ENCODE data around the gene PCNX2. TPM values are rescaled to one million over a fixed set of nuclear protein-coding genes. Genes with fewer than 3 reads are reported as not detected.
A peak's percentile ranks its signal among the peaks of the same experiment; 100 is the strongest.

The PCNX2 gene
- total RNA-seq, 1 experiment from 2014 or later, result 15.0 TPM

- Histone ChIP-seq H3K36me3 (ENCODE audit: control insufficient read depth, insufficient read depth, low read length) (0 out of 2 replicates have a peak, but pooled peaks cover 1% of the 10 kb centered on the region), H3K9me3 (no peaks in the 10 kb centered on the region), H3K27me3 (replicated peaks; ENCODE audit: control insufficient read depth, insufficient read depth, low read length) (no peaks in the 10 kb centered on the region), H3K4me3 (ENCODE audit: low read depth, low read length) (no peak overlapping the region), H3K4me1 (peaks cover 47% of the 10 kb centered on the region)
- intact Hi-C loops (cut with micrococcal nuclease; ENCODE audit: unreplicated experiment), result loop anchor here (1.0 to 5.0 kb wide), 7 partner anchors 81 to 1374 kb away; partner anchors contain the start of gene NTPCR
- Mint-ChIP-seq H3K27ac (ENCODE audit: unreplicated experiment) (no peak overlapping the region), H3K4me1 (ENCODE audit: low read depth, unreplicated experiment) (peaks cover 25% of the 10 kb centered on the region), H3K36me3 (ENCODE audit: insufficient read depth, unreplicated experiment) (peaks cover 14% of the 10 kb centered on the region), H3K27me3 (ENCODE audit: insufficient read depth, unreplicated experiment) (no peaks in the 10 kb centered on the region), H3K4me3 (ENCODE audit: unreplicated experiment) (no peak overlapping the region), H3K9me3 (ENCODE audit: unreplicated experiment) (peaks cover 9% of the 10 kb centered on the region)
- BruUV-seq (replicated peaks), result no TSS peak
- POLR2A ChIA-PET, result no interaction called here
- TF ChIP-seq CTCF (IDR thresholded peaks at IDR 0.05; ENCODE audit: insufficient read depth in 1 of 2, low read depth in 1 of 2, low read length in 1 of 2, severe bottlenecking in 1 of 2, unreplicated experiment in 1 of 2), result no peak
- DNase-seq, result peak in 1 of 2 experiments; percentile 43
- CTCF ChIA-PET, result interaction anchor here (0.6 to 1.3 kb wide), 6 partner anchors 8 to 1376 kb away, joined by 3 to 13 read pairs (median 4); partner anchors contain the start of gene SIPA1L2
Measured at GRCh38 chr1:233241759-233242158, 53.8 kb downstream of the PCNX2 start.

DNA sequence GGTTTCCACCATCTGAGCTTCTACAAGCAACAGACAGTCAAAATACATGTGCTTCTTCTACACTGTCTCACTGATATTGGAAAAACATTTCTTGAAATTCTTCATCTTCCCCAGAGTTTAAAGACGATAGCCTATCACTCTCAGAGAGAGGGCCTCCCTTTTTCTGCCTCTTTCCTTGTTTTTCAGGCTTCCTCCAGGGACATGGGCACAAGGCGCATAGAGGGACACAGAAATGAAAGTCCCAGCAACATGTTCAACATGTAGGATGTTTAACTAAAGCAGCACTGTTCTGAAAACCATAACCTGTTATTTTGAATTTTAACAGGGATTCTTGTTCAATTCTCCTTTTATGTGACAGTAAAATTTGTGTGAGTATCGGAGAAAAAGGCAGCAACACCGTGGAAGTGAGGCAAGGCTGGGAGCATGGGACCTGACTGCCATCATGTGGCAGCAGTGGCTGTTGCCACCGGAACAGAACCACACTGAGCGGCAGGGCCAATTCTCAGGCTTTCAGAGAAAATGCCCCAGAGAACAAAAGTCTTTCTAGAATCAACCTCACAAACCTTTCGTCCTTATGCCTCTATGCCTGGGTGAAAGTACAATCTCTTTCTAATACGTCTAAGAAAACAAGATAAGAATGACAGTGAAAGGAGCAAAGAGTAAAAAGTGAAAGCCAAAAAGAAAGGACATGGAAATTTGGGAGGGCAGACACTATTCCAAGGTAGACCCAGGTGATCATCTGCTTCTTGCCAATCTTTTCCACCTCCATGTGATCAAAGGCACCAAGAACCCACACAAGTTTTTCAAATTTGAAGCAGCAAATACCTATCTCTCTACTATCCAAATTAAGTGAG is 54.5 kb downstream of the PCNX2 start:
- Mint-ChIP-seq H3K4me1 (ENCODE audit: low read depth, unreplicated experiment) (peaks cover 25% of the 10 kb centered on the region), H3K9me3 (ENCODE audit: unreplicated experiment) (peaks cover 9% of the 10 kb centered on the region), H3K27ac (ENCODE audit: unreplicated experiment) (peak overlapping the region; percentile 35), H3K27me3 (ENCODE audit: insufficient read depth, unreplicated experiment) (no peaks in the 10 kb centered on the region), H3K36me3 (ENCODE audit: insufficient read depth, unreplicated experiment) (peaks cover 14% of the 10 kb centered on the region), H3K4me3 (ENCODE audit: unreplicated experiment) (peak overlapping the region; percentile 33)
- Histone ChIP-seq H3K36me3 (ENCODE audit: control insufficient read depth, insufficient read depth, low read length) (0 out of 2 replicates have a peak, but pooled peaks cover 1% of the 10 kb centered on the region), H3K4me3 (ENCODE audit: low read depth, low read length) (no peak overlapping the region), H3K27me3 (replicated peaks; ENCODE audit: control insufficient read depth, insufficient read depth, low read length) (no peaks in the 10 kb centered on the region), H3K4me1 (peaks cover 47% of the 10 kb centered on the region), H3K9me3 (no peaks in the 10 kb centered on the region)
- no TSS peak for BruUV-seq (replicated peaks)
- ChIA-PET POLR2A (no interaction called here), CTCF (interaction anchor here (0.6 to 1.3 kb wide), 5 partner anchors 8 to 1375 kb away, joined by 3 to 5 read pairs (median 3); partner anchors contain the start of gene SIPA1L2)
- intact Hi-C loops (cut with micrococcal nuclease; ENCODE audit: unreplicated experiment), result loop anchor here (1.0 to 5.0 kb wide), 5 partner anchors 128 to 1374 kb away; partner anchors contain the start of gene NTPCR
- peak; percentile 64 to 66 for DNase-seq
- TF ChIP-seq CTCF (IDR thresholded peaks at IDR 0.05; ENCODE audit: insufficient read depth in 1 of 2, low read depth in 1 of 2, low read length in 1 of 2, severe bottlenecking in 1 of 2, unreplicated experiment in 1 of 2), result peak; percentile 57 to 83

GRCh38 chr1:233240371-233240770 is 55.2 kb downstream of the PCNX2 start:
- H3K4me1 Mint-ChIP-seq (ENCODE audit: low read depth, unreplicated experiment), result peaks cover 23% of the 10 kb centered on the region
- H3K9me3 Mint-ChIP-seq (ENCODE audit: unreplicated experiment), result peaks cover 8% of the 10 kb centered on the region
- Histone ChIP-seq H3K9me3 (no peaks in the 10 kb centered on the region), H3K36me3 (ENCODE audit: control insufficient read depth, insufficient read depth, low read length) (0 out of 2 replicates have a peak, but pooled peaks cover 1% of the 10 kb centered on the region), H3K4me3 (ENCODE audit: low read depth, low read length) (no peak overlapping the region), H3K4me1 (peaks cover 47% of the 10 kb centered on the region), H3K27me3 (replicated peaks; ENCODE audit: control insufficient read depth, insufficient read depth, low read length) (no peaks in the 10 kb centered on the region)
- BruUV-seq (replicated peaks), result no TSS peak
- CTCF ChIA-PET, result no interaction called here
- intact Hi-C loops (cut with micrococcal nuclease; ENCODE audit: unreplicated experiment), result loop anchor here (5.0 kb wide), 1 partner anchor 1373 kb away; no protein-coding TSS in a partner anchor
- POLR2A ChIA-PET, result no interaction called here
- no peak overlapping the region for H3K27ac Mint-ChIP-seq (ENCODE audit: unreplicated experiment)
- H3K4me3 Mint-ChIP-seq (ENCODE audit: unreplicated experiment), result no peak overlapping the region
- peaks cover 13% of the 10 kb centered on the region for H3K36me3 Mint-ChIP-seq (ENCODE audit: insufficient read depth, unreplicated experiment)
- H3K27me3 Mint-ChIP-seq (ENCODE audit: insufficient read depth, unreplicated experiment), result no peaks in the 10 kb centered on the region
- no peak for TF ChIP-seq CTCF (IDR thresholded peaks at IDR 0.05; ENCODE audit: insufficient read depth in 1 of 2, low read depth in 1 of 2, low read length in 1 of 2, severe bottlenecking in 1 of 2, unreplicated experiment in 1 of 2)
- no peak for DNase-seq
